Upper lobe of left lung (tissue), 6 donors: ENCODE results near the gene DNAJC4. TPM values are rescaled to one million over a fixed set of nuclear protein-coding genes. Genes with fewer than 3 reads are reported as not detected.

Source experiments
- ATAC-seq, 2 donors: fragments of 200-7000 bp; cut with Tn5 transposase; one replicate each; pipeline ENCODE4 v1.9.1; 2022; ENCODE audit warnings: mild to moderate bottlenecking in 2 of 2, moderate library complexity in 2 of 2; ENCODE audit not compliant: low FRiP score in 2 of 2
- DNase-seq, 2 donors: peaks; one replicate each; pipeline ENCODE4 v3.0.0-alpha.2; 2019 to 2020
- H3K27ac ChIP-seq, 4 donors: fragments of 200-600 bp; sonication (generic); one replicate each; pipeline ENCODE4 v1.5.1; 2016 to 2019
- H3K27me3 ChIP-seq, 4 donors: fragments of 200-600 bp; sonication (generic); one replicate each; pipeline ENCODE4 v1.5.1; 2017 to 2019
- H3K36me3 ChIP-seq, 4 donors: fragments of 200-600 bp; sonication (generic); one replicate each; pipeline ENCODE4 v1.5.1; 2016 to 2019
- H3K4me1 ChIP-seq, 4 donors: fragments of 200-600 bp; sonication (generic); one replicate each; pipeline ENCODE4 v1.5.1; 2018 to 2019
- H3K4me3 ChIP-seq, 4 donors: fragments of 200-600 bp; sonication (generic); one replicate each; pipeline ENCODE4 v1.5.1; 2017 to 2019; ENCODE audit warnings: mild to moderate bottlenecking in 2 of 4, moderate library complexity in 1 of 4
- H3K9me3 ChIP-seq, 4 donors: fragments of 200-600 bp; sonication (generic); one replicate each; pipeline ENCODE4 v1.5.1; 2018 to 2019
- EP300 ChIP-seq, 4 donors: sonication (generic); formaldehyde crosslinking; IDR thresholded peaks; one replicate each; pipeline ENCODE4 v1.5.1; 2017; ENCODE audit warnings: antibody characterized with exemption in 4 of 4, control low read depth in 2 of 4
- POLR2A ChIP-seq, 4 donors: fragments of 450-650 bp; IDR thresholded peaks; one replicate each; pipeline ENCODE4 v1.5.1; 2016 to 2017; ENCODE audit warnings: antibody characterized with exemption in 4 of 4, mild to moderate bottlenecking in 2 of 4
- POLR2AphosphoS5 ChIP-seq, 2 donors: sonication (generic); formaldehyde crosslinking; IDR thresholded peaks; one replicate each; pipeline ENCODE4 v1.5.1; 2017; ENCODE audit warnings: antibody characterized with exemption in 2 of 2
- WGBS, 2 donors: methylation state at CpG; one replicate each; pipeline ENCODE4 v1.1.5; 2017 to 2018; 5-methylcytosine and 5-hydroxymethylcytosine counted together
- total RNA-seq, 6 donors: library from RNA; depleted of rRNA in 4 of 6; stranded (reverse); fragments of >200 nt in 4 of 6; gene quantifications; one replicate each; pipeline versions ENCODE4 v1.1.0 to v1.2.1, GENCODE V29; 2016 to 2021
- TF ChIP-seq, protein P1 (sequence below), 6 experiments: fragments of 450-650 bp in 4 of 6; fragments of 200-600 bp in 2 of 6; sonication (generic) in 2 of 6; IDR thresholded peaks; one replicate each; pipeline ENCODE4 v1.5.1; 2016 to 2019; ENCODE audit warnings: antibody characterized with exemption in 6 of 6
- donor health status: DM: no; HTN: no; CAD: no; lungs with moderate emphysema.
- donor health status: DM: no; HTN: yes; CAD: no; lungs with severe emphysema.

DNAJC4 gene
- total RNA-seq, 6 donors from 2014 or later = 25.0 to 52.0 (median 39.2) TPM

DNA sequence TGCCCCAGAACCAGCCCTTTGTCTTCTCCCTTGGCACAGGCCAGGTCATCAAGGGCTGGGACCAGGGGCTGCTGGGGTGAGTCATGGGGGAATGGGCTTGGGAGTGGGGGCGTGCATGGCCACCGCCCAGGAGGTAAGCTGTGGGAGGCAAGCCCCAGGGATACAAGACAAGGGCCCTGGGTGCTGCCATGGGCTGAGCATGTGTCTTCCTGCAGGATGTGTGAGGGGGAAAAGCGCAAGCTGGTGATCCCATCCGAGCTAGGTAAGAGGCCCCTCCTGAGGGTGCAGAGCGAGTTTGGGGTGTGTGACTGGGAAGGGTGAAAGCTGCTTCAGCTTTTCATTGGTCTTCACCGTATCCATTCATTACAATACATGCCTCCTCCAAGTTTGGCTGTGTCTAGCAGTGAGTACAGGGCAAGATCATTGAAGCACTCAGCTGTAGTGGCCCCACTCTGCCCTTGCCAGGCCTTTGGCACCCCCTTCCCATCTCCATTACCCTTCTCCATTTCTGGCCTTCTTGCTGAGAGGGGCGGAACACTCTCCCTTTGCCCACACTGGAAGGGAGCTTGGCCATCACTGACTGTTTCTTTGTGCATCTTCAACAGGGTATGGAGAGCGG, 13.0 kb downstream of the DNAJC4 start:
- H3K9me3 ChIP-seq = no peaks in the 10 kb centered on the region
- peak overlapping the region in 1 of 4 donors; percentile 93 for H3K27ac ChIP-seq
- ATAC-seq = no peak
- 81 to 90% methylated on average over 4 to 8 of the region's 8 CpGs for WGBS, 2 donors
- TF ChIP-seq, protein P1, sequence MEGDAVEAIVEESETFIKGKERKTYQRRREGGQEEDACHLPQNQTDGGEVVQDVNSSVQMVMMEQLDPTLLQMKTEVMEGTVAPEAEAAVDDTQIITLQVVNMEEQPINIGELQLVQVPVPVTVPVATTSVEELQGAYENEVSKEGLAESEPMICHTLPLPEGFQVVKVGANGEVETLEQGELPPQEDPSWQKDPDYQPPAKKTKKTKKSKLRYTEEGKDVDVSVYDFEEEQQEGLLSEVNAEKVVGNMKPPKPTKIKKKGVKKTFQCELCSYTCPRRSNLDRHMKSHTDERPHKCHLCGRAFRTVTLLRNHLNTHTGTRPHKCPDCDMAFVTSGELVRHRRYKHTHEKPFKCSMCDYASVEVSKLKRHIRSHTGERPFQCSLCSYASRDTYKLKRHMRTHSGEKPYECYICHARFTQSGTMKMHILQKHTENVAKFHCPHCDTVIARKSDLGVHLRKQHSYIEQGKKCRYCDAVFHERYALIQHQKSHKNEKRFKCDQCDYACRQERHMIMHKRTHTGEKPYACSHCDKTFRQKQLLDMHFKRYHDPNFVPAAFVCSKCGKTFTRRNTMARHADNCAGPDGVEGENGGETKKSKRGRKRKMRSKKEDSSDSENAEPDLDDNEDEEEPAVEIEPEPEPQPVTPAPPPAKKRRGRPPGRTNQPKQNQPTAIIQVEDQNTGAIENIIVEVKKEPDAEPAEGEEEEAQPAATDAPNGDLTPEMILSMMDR (IDR thresholded peaks at IDR 0.05) = no peak
- TF ChIP-seq EP300 (IDR thresholded peaks at IDR 0.05) (no peak), POLR2A (IDR thresholded peaks at IDR 0.05) (no peak), POLR2AphosphoS5 (IDR thresholded peaks at IDR 0.05) (no peak)
- H3K27me3 ChIP-seq = no peaks in the 10 kb centered on the region
- H3K4me3 ChIP-seq = peak overlapping the region in 1 of 4 donors; percentile 89
- peak in 1 of 2 donors; percentile 38 for DNase-seq
- H3K4me1 ChIP-seq = peaks cover 48 to 70% (median 56%) of the 10 kb centered on the region in 4 donors
- H3K36me3 ChIP-seq = peaks cover 0 to 18% (median 13%) of the 10 kb centered on the region in 4 donors

- no peak overlapping the region for H3K27ac ChIP-seq
- WGBS, 2 donors = 76 to 86% methylated on average over 5 of the region's 5 CpGs
- peaks cover 0 to 13% (median 10%) of the 10 kb centered on the region in 4 donors for H3K36me3 ChIP-seq
- ATAC-seq = no peak
- no peak overlapping the region for H3K4me3 ChIP-seq
- no peaks in the 10 kb centered on the region for H3K27me3 ChIP-seq
- peaks cover 45 to 64% (median 52%) of the 10 kb centered on the region in 4 donors for H3K4me1 ChIP-seq
- DNase-seq = no peak
- no peaks in the 10 kb centered on the region for H3K9me3 ChIP-seq
- no peak for TF ChIP-seq EP300 (IDR thresholded peaks at IDR 0.05)
- no peak for TF ChIP-seq POLR2A (IDR thresholded peaks at IDR 0.05)
- TF ChIP-seq, protein P1 (IDR thresholded peaks at IDR 0.05) = no peak
- TF ChIP-seq POLR2AphosphoS5 (IDR thresholded peaks at IDR 0.05) = no peak
Measured at GRCh38 chr11:64244107-64244506, 13.8 kb downstream of the DNAJC4 start.

- peak overlapping the region; percentile 73 to 91 (median 82) for H3K27ac ChIP-seq
- H3K4me3 ChIP-seq = peak overlapping the region in 3 of 4 donors; percentile 69 to 79 (median 70)
- ATAC-seq (no peak), DNase-seq (peak in 1 of 2 donors; percentile 45)
- peaks cover 0 to 13% (median 10%) of the 10 kb centered on the region in 4 donors for H3K36me3 ChIP-seq
- H3K27me3 ChIP-seq = no peaks in the 10 kb centered on the region
- peaks cover 40 to 56% (median 46%) of the 10 kb centered on the region in 4 donors for H3K4me1 ChIP-seq
- no peaks in the 10 kb centered on the region for H3K9me3 ChIP-seq
- WGBS, 2 donors = 30% methylated on average over 6 of the region's 6 CpGs; no CpG with 5 or more reads in 1 of the 2 donors
- TF ChIP-seq, protein P1 (IDR thresholded peaks at IDR 0.05) = no peak
- TF ChIP-seq EP300 (IDR thresholded peaks at IDR 0.05) (no peak), POLR2AphosphoS5 (IDR thresholded peaks at IDR 0.05) (no peak), POLR2A (IDR thresholded peaks at IDR 0.05) (no peak)
Measured at GRCh38 chr11:64244966-64245365, 14.6 kb downstream of the DNAJC4 start.

GRCh38 chr11:64245401-64245796, 15.1 kb downstream of the DNAJC4 start:
- WGBS, 2 donors = 4% methylated on average over 6 of the region's 6 CpGs; no CpG with 5 or more reads in 1 of the 2 donors

More at GRCh38 chr11:64245401-64245796, 15.1 kb downstream of the DNAJC4 start:
- Histone ChIP-seq H3K27me3 (no peaks in the 10 kb centered on the region), H3K4me3 (peak overlapping the region; percentile 64 to 79 (median 70)), H3K36me3 (peaks cover 0 to 13% (median 10%) of the 10 kb centered on the region in 4 donors), H3K27ac (peak overlapping the region; percentile 73 to 91 (median 82)), H3K4me1 (peaks cover 36 to 53% (median 42%) of the 10 kb centered on the region in 4 donors), H3K9me3 (no peaks in the 10 kb centered on the region)
- no peak for DNase-seq
- no peak for TF ChIP-seq POLR2A (IDR thresholded peaks at IDR 0.05)
- no peak for TF ChIP-seq EP300 (IDR thresholded peaks at IDR 0.05)
- no peak for TF ChIP-seq POLR2AphosphoS5 (IDR thresholded peaks at IDR 0.05)
- TF ChIP-seq, protein P1 (IDR thresholded peaks at IDR 0.05) = no peak
- ATAC-seq = no peak
